HG02840 (cell line): ENCODE data around the gene ZBTB45.
A peak's percentile ranks its signal among the peaks of the same experiment; 100 is the strongest.
"Not testable (repeated sequence)": the region's sequence is repeated elsewhere in the genome, so short reads cannot be mapped to it uniquely, and the experiment has no call there.

Experiments used
- ATAC-seq: cut with Tn5 transposase; IDR thresholded peaks from one replicate; pipeline ENCODE4 v1.9.1; 2021; ENCODE audit warnings: mild to moderate bottlenecking, moderate library complexity, moderate number of reproducible peaks; ENCODE audit not compliant: unreplicated experiment, low FRiP score

The ZBTB45 gene

DNA sequence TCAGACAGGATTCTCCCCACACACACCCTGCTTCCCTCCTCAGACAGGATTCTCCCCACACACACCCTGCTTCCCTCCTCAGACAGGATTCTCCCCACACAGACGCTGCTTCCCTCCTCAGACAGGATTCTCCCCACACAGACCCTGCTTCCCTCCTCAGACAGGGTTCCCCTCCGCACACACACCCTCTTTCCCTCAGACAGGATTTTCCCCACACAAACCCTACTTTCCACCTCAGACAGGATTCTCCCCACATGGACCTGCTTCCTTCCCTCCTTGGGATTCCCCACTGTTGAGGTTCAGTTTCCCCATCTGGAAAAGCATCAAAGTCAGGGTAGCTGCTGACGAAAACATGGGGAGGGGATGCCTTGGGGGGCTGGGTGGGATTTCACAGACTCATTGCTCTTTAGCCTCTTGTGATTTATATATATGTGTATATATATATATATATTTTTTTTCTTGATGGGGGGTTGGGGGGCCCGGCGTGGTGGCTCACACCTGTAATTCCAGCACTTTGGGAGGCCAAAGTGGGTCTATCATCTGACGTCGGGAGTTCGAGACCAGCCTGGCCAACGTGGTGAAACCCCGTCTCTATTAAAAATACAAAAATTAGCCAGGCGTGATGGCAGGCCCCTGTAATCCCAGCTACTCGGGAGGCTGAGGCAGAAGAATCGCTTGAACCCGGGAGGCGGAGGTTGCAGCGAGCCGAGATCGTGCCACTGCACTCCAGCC is 23.2 kb upstream of the ZBTB45 start:
- ATAC-seq, result not testable (repeated sequence)

DNA sequence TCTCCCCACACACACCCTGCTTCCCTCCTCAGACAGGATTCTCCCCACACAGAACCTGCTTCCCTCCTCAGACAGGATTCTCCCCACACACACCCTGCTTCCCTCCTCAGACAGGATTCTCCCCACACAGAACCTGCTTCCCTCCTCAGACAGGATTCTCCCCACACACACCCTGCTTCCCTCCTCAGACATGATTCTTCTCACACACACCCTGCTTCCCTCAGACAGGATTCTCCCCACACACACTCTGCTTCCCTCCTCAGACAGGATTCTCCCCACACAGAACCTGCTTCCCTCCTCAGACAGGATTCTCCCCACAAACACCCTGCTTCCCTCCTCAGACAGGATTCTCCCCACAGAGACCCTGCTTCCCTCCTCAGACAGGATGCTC is 19.6 kb upstream of the ZBTB45 start:
- not testable (repeated sequence) for ATAC-seq

DNA sequence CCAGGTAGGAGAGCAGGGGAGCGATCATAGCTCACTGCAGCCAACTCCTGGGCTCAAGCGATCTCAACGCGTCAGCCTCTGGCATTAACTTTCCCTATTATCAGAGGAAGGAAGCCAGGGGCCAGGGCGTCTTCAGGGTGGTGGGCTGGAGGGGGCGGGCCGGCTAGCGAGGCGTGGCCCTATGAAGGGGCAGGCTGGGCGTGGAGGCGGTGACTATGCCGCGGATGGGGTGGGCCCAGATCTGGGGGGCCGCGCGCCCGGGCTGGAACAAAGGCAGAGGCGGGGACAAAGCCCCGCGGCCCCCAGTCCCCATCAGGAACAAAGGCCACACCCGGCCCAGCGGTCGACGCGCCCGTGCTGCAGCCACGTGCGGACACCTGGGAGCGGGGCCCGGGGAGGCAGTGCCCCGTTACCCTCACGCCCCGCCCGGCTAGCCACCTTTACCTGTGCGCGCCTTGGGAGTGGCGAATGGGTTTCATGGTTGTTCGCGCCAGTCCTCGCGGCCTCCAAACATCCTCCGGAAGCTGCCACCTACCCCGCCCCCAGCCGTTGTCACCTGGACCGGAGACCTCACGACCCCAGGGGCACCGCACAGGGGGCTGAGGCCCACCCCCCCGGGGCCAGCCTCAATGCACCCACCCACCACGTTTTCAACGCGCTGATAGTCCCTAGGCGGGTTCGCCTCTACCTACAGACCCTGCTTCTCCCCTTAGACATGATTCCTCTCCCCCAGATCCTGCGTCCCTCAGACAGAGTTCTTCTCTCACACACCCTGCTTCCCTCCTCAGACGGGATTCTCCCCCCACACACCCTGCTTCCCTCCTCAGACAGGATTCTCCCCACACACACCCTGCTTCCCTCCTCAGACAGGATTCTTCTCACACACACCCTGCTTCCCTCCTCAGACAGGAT is 18.9 kb upstream of the ZBTB45 start:
- ATAC-seq, result no peak

DNA sequence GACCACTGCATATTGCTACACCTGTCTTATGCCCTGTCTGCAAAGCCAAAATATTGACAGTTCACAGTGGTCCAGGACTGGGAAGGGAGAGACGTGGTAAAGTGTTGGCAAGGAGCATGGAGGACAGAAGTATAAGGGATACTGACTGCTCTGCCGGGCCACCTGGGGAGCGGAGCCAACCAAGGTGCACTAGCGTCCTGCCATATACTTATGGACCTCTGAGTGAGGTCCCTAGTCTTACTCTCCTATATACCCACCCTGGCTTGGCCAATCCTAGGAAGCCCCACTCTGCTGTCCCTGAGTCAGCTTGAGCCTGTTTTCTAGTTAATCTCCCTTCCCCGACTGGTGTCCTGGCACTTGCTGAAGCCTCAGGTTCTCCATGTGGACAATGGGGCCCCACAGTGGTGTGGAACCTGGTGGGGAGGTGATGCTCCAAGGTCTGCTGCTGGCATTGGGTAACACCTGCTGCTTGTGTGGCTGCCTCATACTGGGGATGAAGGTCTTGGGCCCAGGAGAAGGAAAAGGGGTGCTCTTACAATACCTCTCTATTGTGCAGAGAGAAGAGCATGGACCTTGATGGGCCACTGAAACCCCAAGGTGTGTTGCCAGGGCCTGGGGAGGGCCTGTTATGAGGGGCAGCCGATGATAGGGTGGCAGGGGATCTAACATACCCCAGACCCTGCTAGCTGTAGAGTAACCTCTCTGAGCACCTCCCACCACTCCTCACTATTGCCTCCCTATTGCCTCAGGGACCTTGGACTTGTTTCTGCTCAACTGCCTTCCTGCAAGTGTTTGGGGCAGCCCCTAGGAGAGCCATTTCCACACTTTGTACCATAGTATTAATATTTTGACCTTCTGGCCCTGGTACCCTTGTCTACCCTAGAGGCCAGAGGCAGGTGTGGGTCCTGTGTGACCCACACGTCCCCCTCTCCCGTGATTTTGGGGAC is 17.5 kb upstream of the ZBTB45 start:
- ATAC-seq, result no peak

DNA sequence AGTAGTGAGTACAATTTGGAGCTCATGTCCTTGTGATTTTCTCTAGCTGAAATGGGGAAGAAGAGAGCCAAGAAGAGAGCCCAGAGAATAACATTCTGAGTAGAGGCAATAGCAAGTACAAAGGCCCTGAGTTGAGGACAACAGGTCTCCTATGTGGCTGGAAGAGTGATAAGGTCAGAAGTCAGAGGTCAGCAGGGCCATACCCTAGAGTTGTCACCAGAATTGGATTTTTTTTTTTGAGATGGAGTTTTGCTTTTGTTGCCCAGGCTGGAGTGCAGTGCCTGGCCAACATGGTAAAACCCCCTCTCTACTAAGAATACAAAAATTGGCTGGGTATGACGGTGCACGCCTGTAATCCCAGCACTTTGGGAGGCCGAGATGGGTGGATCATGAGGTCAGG is 16.2 kb upstream of the ZBTB45 start:
- no peak for ATAC-seq

DNA sequence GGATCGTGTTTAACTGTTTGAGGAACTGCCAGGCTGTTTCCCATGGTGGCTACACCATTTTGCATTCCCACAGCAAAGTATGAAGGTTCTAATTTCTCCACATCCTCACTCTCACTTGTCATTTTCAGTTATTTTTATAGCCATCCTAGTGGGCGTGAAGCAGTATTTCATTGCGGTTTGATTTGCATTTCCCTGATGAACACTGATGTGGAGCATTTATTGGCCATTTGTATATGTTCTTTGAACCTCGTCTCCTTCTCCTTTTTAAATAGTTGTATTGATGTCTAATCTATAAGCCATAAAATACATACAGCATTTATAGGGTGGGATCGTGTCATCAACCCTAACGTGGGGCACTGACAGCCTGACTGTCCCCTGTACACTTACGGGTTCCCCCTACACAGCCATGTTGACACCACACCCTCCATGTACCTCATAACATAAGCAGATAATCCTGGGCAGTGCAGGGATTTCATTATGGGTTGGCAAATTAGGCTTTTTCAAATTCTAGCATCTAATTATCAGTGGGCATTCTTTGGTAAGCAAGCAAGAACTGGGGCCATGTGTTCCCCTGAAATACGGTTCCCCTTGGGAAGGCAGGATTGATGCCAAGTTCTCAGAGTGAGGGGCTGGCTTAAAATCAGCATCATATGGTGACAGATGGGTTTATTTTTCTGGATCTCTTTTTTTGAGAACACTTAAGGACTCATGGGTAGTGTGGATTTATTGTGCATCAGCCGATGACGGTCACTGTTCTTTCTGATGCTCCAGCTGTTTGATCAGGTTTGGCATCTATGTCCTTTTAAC is 11.6 kb upstream of the ZBTB45 start:
- no peak for ATAC-seq

DNA sequence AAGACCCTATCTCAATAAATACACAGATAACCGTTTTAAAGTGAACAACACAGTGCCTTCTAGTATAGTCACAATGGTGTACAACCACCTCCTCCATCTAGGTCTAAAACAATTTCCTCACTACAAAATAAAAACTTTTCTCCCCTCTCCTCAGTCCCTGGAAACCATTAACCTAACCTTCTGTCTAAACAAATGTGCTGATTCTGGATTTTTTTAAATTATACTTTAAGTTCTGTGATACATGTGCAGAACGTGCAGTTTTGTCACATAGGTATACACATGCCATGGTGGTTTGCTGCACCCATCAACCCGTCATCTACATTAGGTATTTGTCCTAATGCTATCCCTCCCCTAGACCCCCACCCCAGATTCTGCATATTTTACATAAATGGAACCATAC is 9.8 kb upstream of the ZBTB45 start:
- ATAC-seq, result no peak

DNA sequence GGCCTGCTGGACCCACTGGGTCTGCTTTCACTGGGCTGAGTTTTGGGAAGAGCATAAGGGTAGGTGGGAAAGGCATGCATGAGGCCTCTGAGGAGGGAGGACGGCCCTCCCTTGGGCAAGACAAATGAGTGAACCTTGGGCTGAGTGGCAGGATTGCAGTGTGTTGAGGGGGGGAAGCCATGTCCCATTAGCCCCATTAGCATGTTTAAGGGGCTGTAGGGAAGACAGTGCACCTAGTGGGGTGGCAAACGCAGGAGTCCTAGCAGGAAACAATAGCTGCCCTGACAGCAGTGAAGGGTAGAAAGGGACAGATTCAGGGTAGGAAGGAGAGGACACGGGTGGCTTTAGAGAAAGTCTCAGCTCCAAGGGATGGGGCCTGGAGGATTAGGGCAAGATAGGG is 3.1 kb upstream of the ZBTB45 start:
- ATAC-seq, result no peak

DNA sequence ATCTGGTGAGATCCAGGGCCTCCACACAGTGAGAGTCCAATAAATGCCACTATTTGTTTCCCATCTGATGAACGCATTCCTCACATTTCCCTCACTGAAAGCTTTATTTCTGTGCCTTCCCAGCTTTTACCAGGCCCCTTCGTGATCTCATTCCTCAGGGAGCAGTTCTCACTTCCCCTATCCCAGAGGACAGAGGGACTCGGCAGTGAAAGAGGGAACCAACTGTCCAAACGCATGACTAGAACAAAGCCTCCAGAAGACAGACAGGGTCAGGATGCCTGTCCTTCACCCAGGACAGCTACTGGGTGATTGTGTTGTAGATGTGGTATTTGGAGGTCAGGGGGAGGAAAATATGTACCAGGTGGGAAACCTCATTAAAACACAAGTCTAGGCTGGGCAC is 2.0 kb upstream of the ZBTB45 start:
- no peak for ATAC-seq

DNA sequence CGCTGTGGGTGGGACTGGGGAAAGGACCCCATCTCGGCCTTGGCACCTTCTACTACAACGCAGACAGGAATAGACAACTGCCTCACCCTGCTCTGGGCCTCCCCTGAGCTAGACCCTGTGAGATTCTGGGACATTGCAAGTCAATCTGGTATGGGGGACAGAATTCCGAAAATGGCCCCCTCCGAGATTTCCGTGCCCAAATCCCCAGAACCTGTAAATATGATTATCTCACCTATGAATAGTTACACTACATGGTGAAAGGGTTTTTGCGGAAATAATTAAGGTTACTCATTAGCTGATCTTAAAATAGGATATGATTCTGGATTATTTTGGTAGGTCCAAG is 618 bp upstream of the ZBTB45 start:
- no peak for ATAC-seq

DNA sequence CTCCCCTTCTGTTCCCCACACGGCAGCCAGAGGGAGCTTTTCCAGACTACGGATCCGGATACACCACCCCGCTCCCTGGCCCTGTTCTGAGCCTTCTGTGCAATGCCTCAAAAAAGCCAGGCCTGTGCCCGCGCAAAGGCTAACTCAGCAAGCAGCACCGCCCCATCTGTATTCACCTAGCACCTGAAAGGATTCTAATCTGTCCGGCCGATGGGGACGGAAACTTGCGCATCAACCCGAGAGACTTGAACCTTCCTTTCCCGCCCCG is 589 bp downstream of the ZBTB45 start:
- ATAC-seq, result no peak

DNA sequence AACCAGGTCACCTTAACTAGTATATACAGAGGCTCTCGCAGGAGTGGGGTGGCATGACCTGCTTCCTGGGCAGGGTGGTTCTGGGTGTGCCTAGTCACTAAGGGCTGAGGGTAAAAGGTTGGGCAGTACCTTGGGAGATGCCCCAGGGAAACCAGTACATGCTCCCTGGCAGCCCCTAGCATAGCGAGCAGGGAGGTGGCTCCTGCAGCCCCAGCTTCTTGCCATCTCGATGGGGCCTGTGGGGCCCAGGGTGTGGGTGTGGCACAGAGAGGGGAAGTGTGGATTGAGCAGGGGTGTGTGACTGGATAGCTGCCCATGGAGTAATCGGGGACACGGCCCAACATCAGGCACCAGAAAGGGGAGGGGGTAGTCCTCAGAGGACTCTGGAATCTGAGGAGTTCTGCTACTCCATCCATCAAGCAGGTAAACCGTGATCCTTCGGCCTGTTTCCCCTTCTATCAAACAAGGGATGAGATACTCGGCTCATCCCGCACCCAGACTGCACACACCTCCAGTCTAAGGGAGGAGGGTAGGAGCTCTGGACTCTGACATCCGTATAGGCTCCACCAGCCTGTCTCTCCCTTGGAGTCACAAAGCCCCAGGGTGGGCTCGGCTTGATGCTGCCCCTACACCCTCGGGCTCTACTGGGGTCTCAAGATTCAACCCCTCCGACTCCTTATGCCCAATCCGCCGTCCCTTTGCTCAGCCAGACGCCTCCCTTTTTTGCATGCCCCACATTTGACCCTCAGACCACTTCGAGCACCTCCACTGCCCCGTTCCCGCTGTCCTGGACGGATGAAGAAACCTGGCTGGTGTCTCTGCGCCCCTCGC is 1.1 kb downstream of the ZBTB45 start:
- no peak for ATAC-seq

DNA sequence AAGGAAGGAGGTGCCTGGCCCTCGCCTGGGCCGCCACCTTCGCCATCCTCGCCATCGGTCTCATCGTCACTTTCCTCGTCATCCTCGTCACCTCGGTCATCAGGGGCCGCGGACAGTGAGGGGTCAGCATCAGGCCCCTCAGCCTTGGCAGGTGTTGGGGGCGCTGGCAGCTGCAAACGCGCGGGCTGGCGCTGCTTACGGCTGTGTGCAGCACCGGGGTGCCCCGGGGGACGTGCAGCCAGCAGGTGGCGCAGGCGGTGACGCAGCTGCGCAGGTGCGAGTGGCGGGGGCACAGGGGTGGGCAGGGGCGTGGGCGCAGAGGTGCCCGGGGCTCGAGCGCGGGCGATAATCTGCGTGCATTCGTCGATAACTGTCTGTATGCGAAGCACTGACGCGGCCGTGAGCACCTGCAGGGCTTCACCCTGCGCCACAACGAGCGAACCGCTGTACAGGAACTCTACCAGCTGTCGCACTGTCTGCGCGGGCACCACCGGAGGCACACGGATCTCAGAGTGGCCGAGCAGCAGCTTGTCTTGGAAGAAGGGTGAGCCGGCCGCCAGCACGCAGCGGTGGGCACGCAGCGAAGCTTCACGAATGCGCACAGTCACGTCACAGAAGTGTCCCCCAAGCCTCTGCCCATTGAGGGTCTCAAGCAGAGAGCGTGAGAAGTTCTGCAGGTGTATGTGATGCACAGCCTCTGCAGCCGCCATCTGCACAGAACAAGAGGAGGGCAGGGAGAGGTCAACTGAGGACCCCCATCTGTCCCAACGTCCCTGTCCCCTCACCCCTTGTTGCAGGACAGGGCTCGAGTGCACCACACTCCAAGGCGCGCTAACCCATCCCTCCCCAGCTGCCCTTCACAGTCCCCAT is 2.4 kb downstream of the ZBTB45 start:
- ATAC-seq, result no peak

DNA sequence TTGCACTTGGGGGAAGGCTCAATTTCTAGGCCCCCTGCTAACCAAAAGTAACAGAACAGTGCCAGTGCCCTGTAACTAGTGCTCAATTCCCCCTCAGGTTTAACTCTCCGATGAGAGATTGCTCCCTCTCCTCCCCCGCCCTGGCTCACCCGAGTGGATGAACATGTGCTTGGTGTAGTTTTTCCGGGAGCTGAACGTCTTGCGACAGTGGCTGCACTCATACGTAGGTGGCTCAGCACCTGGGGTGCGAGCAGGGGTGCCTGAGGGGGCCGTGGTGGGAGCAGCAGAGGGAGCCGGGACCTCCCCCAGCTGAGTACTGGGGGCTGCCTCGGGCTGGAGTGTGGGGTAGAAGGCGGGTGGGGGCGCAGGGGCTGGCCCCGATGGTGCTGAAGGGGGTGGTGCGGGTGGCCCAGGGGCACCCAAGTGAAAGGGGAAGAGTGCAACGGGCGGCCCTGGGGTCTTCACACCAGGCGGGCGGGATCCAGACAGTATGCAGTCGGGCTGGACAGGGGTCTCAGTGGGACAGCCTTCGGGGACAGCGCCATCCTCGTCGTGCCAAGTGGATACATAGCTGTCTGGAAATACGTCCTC is 3.3 kb downstream of the ZBTB45 start:
- no peak for ATAC-seq

DNA sequence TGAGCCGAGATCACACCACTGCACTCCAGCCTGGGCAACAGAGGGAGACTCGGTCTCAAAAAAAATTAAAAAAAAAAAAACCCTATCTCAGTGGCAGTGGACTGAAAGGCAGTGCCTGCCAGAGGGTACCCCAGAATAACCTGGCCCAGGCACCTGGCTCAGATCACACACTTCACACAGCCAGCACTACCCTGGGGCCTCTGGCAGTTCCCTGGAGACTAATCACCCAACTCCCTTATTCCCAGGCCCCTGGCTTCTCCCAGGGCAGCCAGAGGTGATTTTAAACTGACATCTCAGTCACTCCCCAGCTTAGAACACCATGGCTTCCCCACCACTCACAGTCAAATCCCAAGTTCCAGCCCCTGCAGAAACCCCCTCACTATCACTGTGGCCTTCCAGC is 4.4 kb downstream of the ZBTB45 start:
- no peak for ATAC-seq

DNA sequence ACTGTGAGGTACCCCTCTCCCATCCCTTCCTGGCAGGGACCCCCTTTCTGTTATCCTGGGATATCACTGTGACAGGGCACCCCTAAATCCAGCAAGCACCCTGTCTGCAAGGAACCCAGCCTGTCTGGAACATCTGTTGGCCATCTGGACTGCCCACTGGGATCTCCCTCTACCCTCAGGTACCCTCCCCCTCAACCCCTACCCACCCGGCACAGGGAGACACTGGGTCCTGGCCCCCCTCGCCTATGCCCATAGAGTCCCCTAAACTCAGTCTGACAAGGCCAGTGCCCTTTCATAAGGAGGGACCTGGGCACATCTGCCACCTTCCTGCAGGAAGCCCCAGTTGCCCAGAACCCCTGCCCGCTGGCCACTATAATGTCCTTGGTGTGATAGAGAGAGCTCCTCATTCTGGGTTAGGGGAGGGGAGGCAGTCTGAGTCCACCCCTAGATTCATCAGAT is 5.0 kb downstream of the ZBTB45 start:
- no peak for ATAC-seq

DNA sequence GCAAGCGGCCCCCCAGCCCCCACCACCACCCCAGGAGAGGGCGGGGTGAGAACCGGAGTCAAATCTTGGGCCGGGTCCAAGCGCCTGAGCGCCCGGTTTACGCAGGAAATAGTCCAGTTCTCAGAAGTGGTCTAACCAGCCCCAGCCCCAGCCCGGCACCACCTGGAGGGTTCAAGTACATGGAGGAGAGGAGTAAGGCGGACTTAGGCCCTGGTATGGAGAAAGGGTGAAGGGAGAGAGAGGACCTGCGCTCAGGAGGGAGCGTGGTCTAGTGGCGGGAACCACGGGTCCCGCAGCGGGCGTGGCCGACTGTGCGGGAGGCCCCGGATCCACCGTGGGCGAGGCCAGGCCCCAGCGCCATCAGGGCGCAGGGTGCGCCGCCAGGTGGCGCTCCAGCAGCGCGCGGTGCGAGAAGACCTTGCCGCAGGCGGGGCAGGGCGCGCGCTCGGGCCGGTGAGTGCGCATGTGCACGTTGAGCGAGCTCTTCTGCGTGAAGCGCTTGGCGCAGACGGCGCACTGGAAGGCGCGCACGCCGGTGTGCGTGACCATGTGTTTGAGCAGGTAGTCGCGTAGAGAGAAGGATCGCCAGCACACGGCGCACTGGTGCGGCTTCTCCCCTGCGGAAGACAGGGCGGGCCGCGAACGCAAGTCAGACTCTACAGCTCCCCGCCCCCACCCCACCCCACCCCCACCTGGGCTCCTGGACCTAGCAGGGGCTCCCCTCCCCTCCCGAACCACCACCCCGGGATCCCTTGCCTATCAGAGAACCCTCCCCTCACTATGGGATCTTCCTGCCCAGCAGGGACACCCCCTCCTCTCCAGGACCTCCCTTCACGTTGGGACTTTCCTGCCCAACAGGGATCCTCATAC is 5.7 kb downstream of the ZBTB45 start:
- ATAC-seq, result peak; percentile 60
